Loucy (cell line): ENCODE data around the gene TMPRSS11A.

Source experiments
- H2AFZ ChIP-seq: fragments of 200-600 bp; sonication (generic); 2 replicates; pipeline ENCODE4 v1.6.0; 2016; ENCODE audit warnings: antibody characterized with exemption, mild to moderate bottlenecking, low read length, moderate library complexity
- H3F3A ChIP-seq: fragments of 200-600 bp; 2 replicates; pipeline ENCODE4 v1.6.0; 2016; ENCODE audit warnings: antibody characterized with exemption, low read depth, mild to moderate bottlenecking
- H3K27me3 ChIP-seq: fragments of 200-600 bp; sonication (generic); 2 replicates; pipeline ENCODE4 v1.6.1; 2014; ENCODE audit warnings: low read length, mild to moderate bottlenecking; ENCODE audit not compliant: insufficient read depth, poor library complexity, severe bottlenecking
- H3K36me3 ChIP-seq: fragments of 200-600 bp; sonication (generic); 2 replicates; pipeline ENCODE4 v1.6.1; 2016; ENCODE audit warnings: low read length; ENCODE audit not compliant: insufficient read depth
- H3K4me1 ChIP-seq: fragments of 200-600 bp; sonication (generic); 2 replicates; pipeline ENCODE4 v1.5.1; 2014; ENCODE audit warnings: low read length, mild to moderate bottlenecking; ENCODE audit not compliant: insufficient read depth, poor library complexity, severe bottlenecking
- H3K4me2 ChIP-seq: fragments of 200-600 bp; sonication (generic); 2 replicates; pipeline ENCODE4 v1.6.0; 2014; ENCODE audit warnings: antibody characterized with exemption, low read length, low read depth, mild to moderate bottlenecking; ENCODE audit not compliant: poor library complexity, severe bottlenecking
- H3K4me3 ChIP-seq: fragments of 200-600 bp; sonication (generic); 2 replicates; pipeline ENCODE4 v1.5.1; 2014; ENCODE audit warnings: low read length, mild to moderate bottlenecking, mixed read lengths; ENCODE audit not compliant: poor library complexity, severe bottlenecking
- H3K79me2 ChIP-seq: fragments of 200-600 bp; sonication (generic); 2 replicates; pipeline ENCODE4 v1.6.1; 2014; ENCODE audit warnings: low read length; ENCODE audit not compliant: insufficient read depth
- H3K9ac ChIP-seq: fragments of 200-600 bp; sonication (generic); 2 replicates; pipeline ENCODE4 v1.6.0; 2014; ENCODE audit warnings: mild to moderate bottlenecking, low read depth, low read length, moderate library complexity; ENCODE audit not compliant: poor library complexity, severe bottlenecking
- H3K9me2 ChIP-seq: fragments of 200-600 bp; sonication (generic); replicated peaks from 2 replicates; pipeline ENCODE4 v1.6.1; 2016; ENCODE audit warnings: low read depth, low read length, mixed read lengths
- H3K9me3 ChIP-seq: fragments of 200-600 bp; sonication (generic); 2 replicates; pipeline ENCODE4 v1.6.1; 2014; ENCODE audit warnings: mild to moderate bottlenecking, antibody characterized with exemption, low read length, low read depth; ENCODE audit not compliant: insufficient read depth
- H4K20me1 ChIP-seq: fragments of 200-600 bp; sonication (generic); 2 replicates; pipeline ENCODE4 v1.6.0; 2014; ENCODE audit warnings: antibody characterized with exemption, low read length, mild to moderate bottlenecking; ENCODE audit not compliant: insufficient read depth, poor library complexity, severe bottlenecking
- EZH2phosphoT487 ChIP-seq: fragments of 200-600 bp; IDR thresholded peaks from 2 replicates; pipeline ENCODE4 v1.6.1; 2018; ENCODE audit warnings: antibody characterized with exemption, mild to moderate bottlenecking, moderate library complexity, borderline replicate concordance
- TF ChIP-seq, protein P1 (sequence below): fragments of 200-600 bp; sonication (generic); conservative IDR thresholded peaks from 2 replicates; pipeline ENCODE4 v1.5.1; 2014; ENCODE audit warnings: mild to moderate bottlenecking, antibody characterized with exemption, low read length

The TMPRSS11A gene

DNA sequence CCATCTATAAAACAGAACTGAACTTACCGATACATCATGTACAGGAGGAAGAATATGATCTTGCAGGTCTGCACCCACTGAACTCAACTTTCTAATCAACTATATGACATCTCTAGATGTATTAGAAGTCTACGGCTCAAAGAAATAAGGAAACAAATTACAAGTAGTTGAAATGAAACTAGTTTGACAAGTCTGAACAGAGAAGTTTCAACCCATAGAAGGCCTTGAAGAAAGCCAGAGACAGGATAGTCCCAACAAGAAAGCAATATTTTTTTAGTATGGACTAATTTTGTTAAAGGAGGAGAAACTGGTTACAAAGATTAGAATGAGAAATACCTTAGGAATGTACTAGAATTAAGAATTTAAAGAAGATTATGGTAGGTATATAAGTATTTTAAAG, at the start of gene TMPRSS11A:
Gene TMPRSS11A, minus strand, starts transcription at position 138 of the 400 bp plus-strand sequence. Its CDS starts 100 bp downstream, at position 38.
- Histone ChIP-seq H3K36me3 (no peaks in the 10 kb centered on the region), H3K4me2 (no peak within 1 kb of the TSS), H3K4me3 (no peak within 1 kb of the TSS), H4K20me1 (no peaks in the 10 kb centered on the region), H3K9me3 (no peaks in the 10 kb centered on the region), H3F3A (no peaks in the 10 kb centered on the region), H3K27me3 (no peaks in the 10 kb centered on the region), H3K79me2 (no peaks in the 10 kb centered on the region), H2AFZ (no peak within 1 kb of the TSS), H3K9ac (no peak within 1 kb of the TSS), H3K4me1 (no peaks in the 10 kb centered on the region), H3K9me2 (no peaks in the 10 kb centered on the region)
- TF ChIP-seq, protein P1, sequence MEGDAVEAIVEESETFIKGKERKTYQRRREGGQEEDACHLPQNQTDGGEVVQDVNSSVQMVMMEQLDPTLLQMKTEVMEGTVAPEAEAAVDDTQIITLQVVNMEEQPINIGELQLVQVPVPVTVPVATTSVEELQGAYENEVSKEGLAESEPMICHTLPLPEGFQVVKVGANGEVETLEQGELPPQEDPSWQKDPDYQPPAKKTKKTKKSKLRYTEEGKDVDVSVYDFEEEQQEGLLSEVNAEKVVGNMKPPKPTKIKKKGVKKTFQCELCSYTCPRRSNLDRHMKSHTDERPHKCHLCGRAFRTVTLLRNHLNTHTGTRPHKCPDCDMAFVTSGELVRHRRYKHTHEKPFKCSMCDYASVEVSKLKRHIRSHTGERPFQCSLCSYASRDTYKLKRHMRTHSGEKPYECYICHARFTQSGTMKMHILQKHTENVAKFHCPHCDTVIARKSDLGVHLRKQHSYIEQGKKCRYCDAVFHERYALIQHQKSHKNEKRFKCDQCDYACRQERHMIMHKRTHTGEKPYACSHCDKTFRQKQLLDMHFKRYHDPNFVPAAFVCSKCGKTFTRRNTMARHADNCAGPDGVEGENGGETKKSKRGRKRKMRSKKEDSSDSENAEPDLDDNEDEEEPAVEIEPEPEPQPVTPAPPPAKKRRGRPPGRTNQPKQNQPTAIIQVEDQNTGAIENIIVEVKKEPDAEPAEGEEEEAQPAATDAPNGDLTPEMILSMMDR: no peak
- TF ChIP-seq EZH2phosphoT487: no peak

DNA sequence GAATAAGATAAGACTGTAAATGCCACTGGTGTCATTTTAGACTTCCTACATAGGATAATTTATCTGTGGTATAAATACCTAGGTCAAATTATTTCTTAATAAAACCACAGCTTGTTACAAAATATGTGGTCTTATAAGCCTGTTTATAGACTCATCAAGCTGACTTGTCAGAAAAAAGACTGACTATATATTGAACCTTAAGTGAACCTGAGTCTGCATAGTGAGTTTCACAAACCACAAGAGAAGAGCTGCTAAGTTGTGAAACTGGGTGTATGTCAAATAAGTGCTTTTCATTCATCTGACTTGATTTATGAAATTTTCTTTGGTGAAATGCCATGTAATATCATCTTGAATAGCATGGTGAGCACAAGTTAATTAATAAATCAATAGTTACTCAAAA, 48.4 kb upstream of the TMPRSS11A start:
- Histone ChIP-seq H3K27me3 (no peaks in the 10 kb centered on the region), H2AFZ (no peak overlapping the region), H3K4me1 (no peaks in the 10 kb centered on the region), H3K4me3 (no peak overlapping the region), H3K36me3 (no peaks in the 10 kb centered on the region), H3K9me2 (no peaks in the 10 kb centered on the region), H3K9ac (no peak overlapping the region), H3K79me2 (no peaks in the 10 kb centered on the region), H3F3A (no peaks in the 10 kb centered on the region), H3K4me2 (no peak overlapping the region), H4K20me1 (no peaks in the 10 kb centered on the region), H3K9me3 (no peaks in the 10 kb centered on the region)
- no peak for TF ChIP-seq EZH2phosphoT487
- TF ChIP-seq, protein P1: no peak

GRCh38 chr4:68002906-68003305, 39.6 kb upstream of the TMPRSS11A start:
- Histone ChIP-seq H3K4me1 (no peaks in the 10 kb centered on the region), H4K20me1 (no peaks in the 10 kb centered on the region)
- TF ChIP-seq EZH2phosphoT487: no peak
- TF ChIP-seq, protein P1: no peak

More at GRCh38 chr4:68002906-68003305, 39.6 kb upstream of the TMPRSS11A start:
- Histone ChIP-seq H3K27me3 (no peaks in the 10 kb centered on the region), H3K9ac (no peak overlapping the region), H3K36me3 (no peaks in the 10 kb centered on the region), H3K4me3 (no peak overlapping the region), H3K9me3 (no peaks in the 10 kb centered on the region), H3K9me2 (no peaks in the 10 kb centered on the region), H2AFZ (no peak overlapping the region), H3K79me2 (no peaks in the 10 kb centered on the region), H3K4me2 (no peak overlapping the region), H3F3A (no peaks in the 10 kb centered on the region)
